BLaER1 treated with 17β-estradiol and CSF1 and Interleukin-3, amounts not matched to agents 10 nM and 100 nM (cell line): ENCODE data around the gene MORN1.

Experiments
- H3K27ac ChIP-seq, 11 experiments: shearing (Covaris generic); formaldehyde crosslinking; 2 replicates each; pipeline ENCODE4 v1.8.1; 2022
- H3K27me3 ChIP-seq, 11 experiments: shearing (Covaris generic); formaldehyde crosslinking; 2 replicates each; pipeline ENCODE4 v1.8.1; 2022
- H3K36me3 ChIP-seq, 11 experiments: shearing (Covaris generic); formaldehyde crosslinking; 2 replicates each; pipeline ENCODE4 v1.8.1; 2022
- H3K4me1 ChIP-seq, 10 experiments: shearing (Covaris generic); formaldehyde crosslinking; 2 replicates each; pipeline ENCODE4 v1.8.1; 2022
- H3K4me2 ChIP-seq, 11 experiments: shearing (Covaris generic); formaldehyde crosslinking; 2 replicates each; pipeline ENCODE4 v1.8.1; 2022
- H3K4me3 ChIP-seq, 10 experiments: shearing (Covaris generic); formaldehyde crosslinking; 2 replicates each; pipeline ENCODE4 v1.8.1; 2022
- H3K9ac ChIP-seq, 11 experiments: shearing (Covaris generic); formaldehyde crosslinking; 2 replicates each; pipeline ENCODE4 v1.8.1; 2022
- H3K9me3 ChIP-seq, 11 experiments: shearing (Covaris generic); formaldehyde crosslinking; replicated peaks in 1 of 11; 2 replicates each; pipeline ENCODE4 v1.8.1; 2022
- H4K20me1 ChIP-seq, 11 experiments: shearing (Covaris generic); formaldehyde crosslinking; 2 replicates each; pipeline ENCODE4 v1.8.1; 2022
- Cebpa-rat ChIP-seq, 11 experiments: shearing (Covaris generic); IDR thresholded peaks; 2 replicates each; pipeline ENCODE4 v1.8.1; 2022

MORN1 gene

GRCh38 chr1:2363847-2364513, 27.4 kb downstream of the MORN1 start:
- no peak overlapping the region for H3K9ac ChIP-seq
- peaks cover 21 to 35% (median 28%) of the 10 kb centered on the region in 11 experiments for H3K9me3 ChIP-seq
- H3K4me2 ChIP-seq: no peak overlapping the region
- peaks cover 7 to 15% (median 12%) of the 10 kb centered on the region in 10 experiments; a peak in 17 of 20 replicates for H3K4me1 ChIP-seq
- H3K27me3 ChIP-seq: peaks cover 0 to 11% (median 0%) of the 10 kb centered on the region in 11 experiments; a peak in 5 of 22 replicates
- no peak for TF ChIP-seq Cebpa-rat (IDR thresholded peaks at IDR 0.05)
- H3K36me3 ChIP-seq: no peaks in the 10 kb centered on the region
- no peak overlapping the region for H3K4me3 ChIP-seq
- no peaks in the 10 kb centered on the region for H4K20me1 ChIP-seq
- no peak overlapping the region for H3K27ac ChIP-seq

GRCh38 chr1:2360588-2361364, 30.6 kb downstream of the MORN1 start:
- Histone ChIP-seq H3K4me2 (peak overlapping the region in 9 of 11 experiments; percentile 21 to 80 (median 60); a peak in 15 of 22 replicates), H3K4me1 (peaks cover 7 to 15% (median 12%) of the 10 kb centered on the region in 10 experiments; a peak in 17 of 20 replicates), H3K9me3 (peaks cover 21 to 35% (median 28%) of the 10 kb centered on the region in 11 experiments), H3K9ac (no peak overlapping the region), H4K20me1 (peaks cover 0 to 10% (median 0%) of the 10 kb centered on the region in 11 experiments; a peak in 1 of 22 replicates), H3K36me3 (no peaks in the 10 kb centered on the region), H3K27ac (no peak overlapping the region), H3K27me3 (no peaks in the 10 kb centered on the region), H3K4me3 (no peak overlapping the region)
- TF ChIP-seq Cebpa-rat (IDR thresholded peaks at IDR 0.05): no peak

- peaks cover 18 to 31% (median 25%) of the 10 kb centered on the region in 11 experiments for H3K9me3 ChIP-seq
- peaks cover 8 to 26% (median 19%) of the 10 kb centered on the region in 10 experiments; a peak in 19 of 20 replicates for H3K4me1 ChIP-seq
- no peak for TF ChIP-seq Cebpa-rat (IDR thresholded peaks at IDR 0.05)
- H3K9ac ChIP-seq: no peak overlapping the region
- no peak overlapping the region for H3K27ac ChIP-seq
- peaks cover 0 to 23% (median 0%) of the 10 kb centered on the region in 11 experiments; a peak in 2 of 22 replicates for H4K20me1 ChIP-seq
- H3K36me3 ChIP-seq: no peaks in the 10 kb centered on the region
- peak overlapping the region in 3 of 11 experiments; percentile 21 to 53 (median 46); a peak in 1 of 22 replicates for H3K4me2 ChIP-seq
- no peak overlapping the region for H3K4me3 ChIP-seq
- H3K27me3 ChIP-seq: no peaks in the 10 kb centered on the region; a peak in 1 of 22 replicates
Measured at GRCh38 chr1:2358651-2359640, 32.4 kb downstream of the MORN1 start.

GRCh38 chr1:2358072-2358471, 33.3 kb downstream of the MORN1 start:
- H3K9me3 ChIP-seq: peaks cover 10 to 22% (median 16%) of the 10 kb centered on the region in 11 experiments
- H4K20me1 ChIP-seq: peaks cover 0 to 31% (median 0%) of the 10 kb centered on the region in 11 experiments; a peak in 3 of 22 replicates
- H3K4me3 ChIP-seq: no peak overlapping the region
- no peak overlapping the region for H3K4me2 ChIP-seq
- H3K36me3 ChIP-seq: no peaks in the 10 kb centered on the region
- no peaks in the 10 kb centered on the region; a peak in 1 of 22 replicates for H3K27me3 ChIP-seq
- no peak overlapping the region for H3K27ac ChIP-seq
- peaks cover 17 to 35% (median 28%) of the 10 kb centered on the region in 10 experiments for H3K4me1 ChIP-seq
- no peak for TF ChIP-seq Cebpa-rat (IDR thresholded peaks at IDR 0.05)
- no peak overlapping the region for H3K9ac ChIP-seq

GRCh38 chr1:2356911-2357845, 34.2 kb downstream of the MORN1 start:
- TF ChIP-seq Cebpa-rat (IDR thresholded peaks at IDR 0.05): no peak
- Histone ChIP-seq H3K36me3 (no peaks in the 10 kb centered on the region), H3K27ac (no peak overlapping the region), H3K9ac (no peak overlapping the region), H3K4me3 (no peak overlapping the region), H3K4me1 (peaks cover 25 to 44% (median 37%) of the 10 kb centered on the region in 10 experiments), H3K4me2 (no peak overlapping the region), H3K27me3 (no peaks in the 10 kb centered on the region; a peak in 1 of 22 replicates), H4K20me1 (peaks cover 0 to 40% (median 0%) of the 10 kb centered on the region in 11 experiments; a peak in 4 of 22 replicates), H3K9me3 (peaks cover under 1 to 13% (median 7%) of the 10 kb centered on the region in 11 experiments; a peak in 20 of 22 replicates)

- Histone ChIP-seq H4K20me1 (peaks cover 0 to 42% (median 0%) of the 10 kb centered on the region in 11 experiments; a peak in 4 of 22 replicates), H3K36me3 (no peaks in the 10 kb centered on the region), H3K27ac (no peak overlapping the region), H3K9me3 (peaks cover 0 to 6% (median 0%) of the 10 kb centered on the region in 11 experiments; a peak in 2 of 22 replicates), H3K9ac (no peak overlapping the region), H3K27me3 (peaks cover 0 to 5% (median 0%) of the 10 kb centered on the region in 11 experiments; a peak in 4 of 22 replicates), H3K4me3 (no peak overlapping the region), H3K4me1 (peaks cover 25 to 48% (median 39%) of the 10 kb centered on the region in 10 experiments), H3K4me2 (no peak overlapping the region)
- no peak for TF ChIP-seq Cebpa-rat (IDR thresholded peaks at IDR 0.05)
Measured at GRCh38 chr1:2356401-2356800, 35.0 kb downstream of the MORN1 start.

GRCh38 chr1:2355373-2356261, 35.7 kb downstream of the MORN1 start:
- Histone ChIP-seq H3K9ac (no peak overlapping the region), H4K20me1 (peaks cover 0 to 45% (median 0%) of the 10 kb centered on the region in 11 experiments; a peak in 4 of 22 replicates), H3K4me1 (peaks cover 25 to 41% (median 36%) of the 10 kb centered on the region in 10 experiments), H3K4me2 (0 out of 22 replicates have a peak overlapping the region, but pooled peaks of 1 of the 11 experiments have one; percentile 32), H3K4me3 (no peak overlapping the region), H3K27me3 (peaks cover 0 to 11% (median 0%) of the 10 kb centered on the region in 11 experiments; a peak in 5 of 22 replicates), H3K36me3 (no peaks in the 10 kb centered on the region), H3K27ac (no peak overlapping the region), H3K9me3 (no peaks in the 10 kb centered on the region)
- no peak for TF ChIP-seq Cebpa-rat (IDR thresholded peaks at IDR 0.05)
